GM06990 (cell line): ENCODE results near the gene NOL11.

Experiments used
- DNase-seq: peaks from one replicate; pipeline ENCODE4 v3.0.0-alpha.2; 2011; ENCODE audit not compliant: insufficient read length; ENCODE audit errors: extremely low read depth
- H3K27me3 ChIP-seq: replicated peaks from 2 replicates; pipeline ENCODE4 v1.6.0; 2011; ENCODE audit warnings: low read length; ENCODE audit not compliant: control insufficient read depth, insufficient read depth
- H3K36me3 ChIP-seq: 2 replicates; pipeline ENCODE4 v1.5.1; 2011; ENCODE audit warnings: low read length; ENCODE audit not compliant: control insufficient read depth, insufficient read depth
- H3K4me3 ChIP-seq: replicated peaks from 2 replicates; pipeline ENCODE4 v1.5.1; 2011; ENCODE audit warnings: low read depth, mild to moderate bottlenecking, control low read depth, low read length
- CTCF ChIP-seq: IDR thresholded peaks from 2 replicates; pipeline ENCODE4 v1.5.1; 2011; ENCODE audit warnings: low read length, control low read depth, mild to moderate bottlenecking, inconsistent platforms; ENCODE audit not compliant: insufficient read depth, poor library complexity, severe bottlenecking

The NOL11 gene

GRCh38 chr17:67784364-67785121 is 66.8 kb downstream of the NOL11 start:
- no peak for DNase-seq
- no peak overlapping the region for H3K4me3 ChIP-seq

GRCh38 chr17:67785122-67785477 is 67.4 kb downstream of the NOL11 start:
- no peaks in the 10 kb centered on the region for H3K36me3 ChIP-seq
- no peak overlapping the region for H3K4me3 ChIP-seq
- no peaks in the 10 kb centered on the region for H3K27me3 ChIP-seq
- TF ChIP-seq CTCF, result no peak
- DNase-seq, result no peak

More at GRCh38 chr17:67784364-67785121, 66.8 kb downstream of the NOL11 start:
- TF ChIP-seq CTCF, result no peak
- H3K27me3 ChIP-seq, result no peaks in the 10 kb centered on the region
- H3K36me3 ChIP-seq, result no peaks in the 10 kb centered on the region

GRCh38 chr17:67785504-67785903 is 67.8 kb downstream of the NOL11 start:
- no peak for DNase-seq
- Histone ChIP-seq H3K27me3 (no peaks in the 10 kb centered on the region), H3K4me3 (no peak overlapping the region), H3K36me3 (no peaks in the 10 kb centered on the region)
- no peak for TF ChIP-seq CTCF
